K562 (cell line): ENCODE measurements around the gene PLEKHG4B.

Experiments used
- CTCF ChIP-seq, 3 experiments: IDR thresholded peaks in 2 of 3; conservative IDR thresholded peaks in 1 of 3; 2 replicates each; pipeline ENCODE4 v1.5.1; 2011 to 2012; ENCODE audit warnings: low read length in 3 of 3, mild to moderate bottlenecking in 3 of 3, control low read depth in 2 of 3, improper control_type of control experiment in 1 of 3, inconsistent platforms in 1 of 3, low read depth in 1 of 3, mixed read lengths in 1 of 3, moderate library complexity in 1 of 3; ENCODE audit not compliant: insufficient read depth in 2 of 3
- ETV1 ChIP-seq: fragments of 450-650 bp; conservative IDR thresholded peaks from 2 replicates; pipeline ENCODE4 v1.6.1; 2016; ENCODE audit warnings: missing genetic modification characterization, control low read depth, low read depth, missing compliant biosample characterization
- ETV5 ChIP-seq: sonication (generic); formaldehyde crosslinking; IDR thresholded peaks from 2 replicates; pipeline ENCODE4 v1.4.0; 2020; ENCODE audit warnings: low read depth, mild to moderate bottlenecking, missing genetic modification reagents
- KDM1A ChIP-seq, 2 experiments: fragments of 450-650 bp; IDR thresholded peaks; 2 replicates each; pipeline ENCODE4 v1.6.1; 2016; ENCODE audit warnings: mild to moderate bottlenecking in 2 of 2
- POLR2A ChIP-seq: fragments of 450-650 bp; conservative IDR thresholded peaks from 2 replicates; pipeline ENCODE4 v1.6.1; 2016
- TEAD4 ChIP-seq, 2 experiments: sonication (generic) in 1 of 2; formaldehyde crosslinking in 1 of 2; IDR thresholded peaks; 2 replicates each; pipeline versions ENCODE4 v1.6.1 to v1.8.0; 2012 to 2022; ENCODE audit warnings: borderline replicate concordance in 1 of 2, inconsistent platforms in 1 of 2, low read length in 1 of 2, mild to moderate bottlenecking in 1 of 2, missing genetic modification reagents in 1 of 2
- THAP12 ChIP-seq: fragments of 250-450 bp; sonication (Bioruptor Pico); IDR thresholded peaks from 2 replicates; pipeline ENCODE4 v1.9.0; 2021; ENCODE audit warnings: mild to moderate bottlenecking, inconsistent platforms
- ZBTB40 ChIP-seq, 2 experiments: fragments of 450-650 bp in 1 of 2; sonication (generic) in 1 of 2; formaldehyde crosslinking in 1 of 2; IDR thresholded peaks; 2 replicates each; pipeline versions ENCODE4 v1.7.1 to v1.9.0; 2016 to 2022; ENCODE audit warnings: inconsistent platforms in 1 of 2, mild to moderate bottlenecking in 1 of 2, missing genetic modification reagents in 1 of 2
- ZKSCAN8 ChIP-seq: fragments of 200-800 bp; sonication (Bioruptor generic); IDR thresholded peaks from 2 replicates; pipeline ENCODE4 v1.6.1; 2016; ENCODE audit warnings: missing genetic modification characterization, missing compliant biosample characterization
- ZSCAN29 ChIP-seq: fragments of 450-650 bp; IDR thresholded peaks from 2 replicates; pipeline ENCODE4 v1.6.1; 2017

- TF ChIP-seq KDM1A (IDR thresholded peaks at IDR 0.05): no peak
- no peak for TF ChIP-seq ZSCAN29
- TF ChIP-seq CTCF (IDR thresholded peaks at IDR 0.05 in 2 of 3, conservative IDR thresholded peaks at IDR 0.05 in 1 of 3; ENCODE audit: insufficient read depth in 2 of 3, low read depth in 1 of 3, low read length in 3 of 3): no peak
- TF ChIP-seq ZKSCAN8 (CRISPR knock-in tag): no peak
- no peak for TF ChIP-seq POLR2A
- TF ChIP-seq ZBTB40 (IDR thresholded peaks at IDR 0.05): no peak
- no peak for TF ChIP-seq ZBTB40 (CRISPR knock-in tag; IDR thresholded peaks at IDR 0.05)
- TF ChIP-seq TEAD4 (IDR thresholded peaks at IDR 0.05; ENCODE audit: low read length): no peak
- TF ChIP-seq TEAD4 (CRISPR knock-in tag; IDR thresholded peaks at IDR 0.05; ENCODE audit: borderline replicate concordance): no peak
- no peak for TF ChIP-seq ETV1 (tag)
- TF ChIP-seq ETV5: no peak
- TF ChIP-seq THAP12 (CRISPR knock-in tag): no peak
These were observed 10.6 kb downstream of the PLEKHG4B start for GRCh38 chr5:102411-103043.
